ENCODE results near the gene INTS7. TPM values are rescaled to one million over a fixed set of nuclear protein-coding genes. Genes with fewer than 3 reads are reported as not detected.

INTS7 gene
- total and polyA plus RNA-seq, 9 of the 15 experiments (the other 6 are each of a cell fraction or from before 2014, with no cell fraction given), result 27.3 to 68.4 (median 40.4) TPM

DNA sequence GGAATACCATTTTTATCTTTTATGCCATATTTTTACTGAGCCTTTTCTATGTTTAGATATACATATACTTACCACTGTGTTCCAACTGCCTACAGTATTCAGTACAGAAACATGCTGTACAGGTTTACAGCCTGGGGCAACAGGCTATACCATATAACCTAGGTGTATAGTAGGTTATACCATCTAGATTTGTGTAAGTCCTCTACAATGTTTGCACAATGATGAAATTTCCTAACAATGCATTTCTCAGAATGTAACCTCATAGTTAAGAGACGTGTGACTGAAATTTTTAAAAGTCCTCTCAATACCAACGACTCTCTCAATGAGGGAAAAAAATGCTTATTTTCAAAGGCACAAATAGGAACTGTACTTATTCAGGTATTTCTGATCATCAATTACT lies 21.7 kb downstream of the INTS7 start (continued):
- TF ChIP-seq PRDM10 (IDR thresholded peaks at IDR 0.05; ENCODE audit: partially characterized antibody), result peak; percentile 74
- TF ChIP-seq ZBTB26 (CRISPR knock-in tag; IDR thresholded peaks at IDR 0.05), result no peak
- no peak for TF ChIP-seq CREB3L1 (IDR thresholded peaks at IDR 0.05; ENCODE audit: borderline replicate concordance, low read depth)
- TF ChIP-seq RNF219 (CRISPR knock-in tag; IDR thresholded peaks at IDR 0.05), result no peak
- TF ChIP-seq RHOXF2B (CRISPR knock-in tag; conservative IDR thresholded peaks at IDR 0.05), result no peak
- TF ChIP-seq, protein P1, sequence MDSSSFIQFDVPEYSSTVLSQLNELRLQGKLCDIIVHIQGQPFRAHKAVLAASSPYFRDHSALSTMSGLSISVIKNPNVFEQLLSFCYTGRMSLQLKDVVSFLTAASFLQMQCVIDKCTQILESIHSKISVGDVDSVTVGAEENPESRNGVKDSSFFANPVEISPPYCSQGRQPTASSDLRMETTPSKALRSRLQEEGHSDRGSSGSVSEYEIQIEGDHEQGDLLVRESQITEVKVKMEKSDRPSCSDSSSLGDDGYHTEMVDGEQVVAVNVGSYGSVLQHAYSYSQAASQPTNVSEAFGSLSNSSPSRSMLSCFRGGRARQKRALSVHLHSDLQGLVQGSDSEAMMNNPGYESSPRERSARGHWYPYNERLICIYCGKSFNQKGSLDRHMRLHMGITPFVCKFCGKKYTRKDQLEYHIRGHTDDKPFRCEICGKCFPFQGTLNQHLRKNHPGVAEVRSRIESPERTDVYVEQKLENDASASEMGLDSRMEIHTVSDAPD (CRISPR knock-in tag; IDR thresholded peaks at IDR 0.05), result no peak
- no peak for TF ChIP-seq KLF13 (tag; IDR thresholded peaks at IDR 0.05; ENCODE audit: borderline replicate concordance, low read depth)
- no peak for TF ChIP-seq STAG1 (CRISPR knock-in tag; IDR thresholded peaks at IDR 0.05; ENCODE audit: borderline replicate concordance)
- TF ChIP-seq PPARD (CRISPR knock-in tag; IDR thresholded peaks at IDR 0.05), result no peak
- peak in 1 of 2 experiments; percentile 38; a peak in 1 of 4 replicates for TF ChIP-seq FOXA3 (CRISPR knock-in tag; conservative IDR thresholded peaks at IDR 0.05 in 1 of 2, IDR thresholded peaks at IDR 0.05 in 1 of 2)
- TF ChIP-seq, protein P2, sequence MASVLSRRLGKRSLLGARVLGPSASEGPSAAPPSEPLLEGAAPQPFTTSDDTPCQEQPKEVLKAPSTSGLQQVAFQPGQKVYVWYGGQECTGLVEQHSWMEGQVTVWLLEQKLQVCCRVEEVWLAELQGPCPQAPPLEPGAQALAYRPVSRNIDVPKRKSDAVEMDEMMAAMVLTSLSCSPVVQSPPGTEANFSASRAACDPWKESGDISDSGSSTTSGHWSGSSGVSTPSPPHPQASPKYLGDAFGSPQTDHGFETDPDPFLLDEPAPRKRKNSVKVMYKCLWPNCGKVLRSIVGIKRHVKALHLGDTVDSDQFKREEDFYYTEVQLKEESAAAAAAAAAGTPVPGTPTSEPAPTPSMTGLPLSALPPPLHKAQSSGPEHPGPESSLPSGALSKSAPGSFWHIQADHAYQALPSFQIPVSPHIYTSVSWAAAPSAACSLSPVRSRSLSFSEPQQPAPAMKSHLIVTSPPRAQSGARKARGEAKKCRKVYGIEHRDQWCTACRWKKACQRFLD (CRISPR knock-in tag; IDR thresholded peaks at IDR 0.05), result no peak
- TF ChIP-seq, protein P3, sequence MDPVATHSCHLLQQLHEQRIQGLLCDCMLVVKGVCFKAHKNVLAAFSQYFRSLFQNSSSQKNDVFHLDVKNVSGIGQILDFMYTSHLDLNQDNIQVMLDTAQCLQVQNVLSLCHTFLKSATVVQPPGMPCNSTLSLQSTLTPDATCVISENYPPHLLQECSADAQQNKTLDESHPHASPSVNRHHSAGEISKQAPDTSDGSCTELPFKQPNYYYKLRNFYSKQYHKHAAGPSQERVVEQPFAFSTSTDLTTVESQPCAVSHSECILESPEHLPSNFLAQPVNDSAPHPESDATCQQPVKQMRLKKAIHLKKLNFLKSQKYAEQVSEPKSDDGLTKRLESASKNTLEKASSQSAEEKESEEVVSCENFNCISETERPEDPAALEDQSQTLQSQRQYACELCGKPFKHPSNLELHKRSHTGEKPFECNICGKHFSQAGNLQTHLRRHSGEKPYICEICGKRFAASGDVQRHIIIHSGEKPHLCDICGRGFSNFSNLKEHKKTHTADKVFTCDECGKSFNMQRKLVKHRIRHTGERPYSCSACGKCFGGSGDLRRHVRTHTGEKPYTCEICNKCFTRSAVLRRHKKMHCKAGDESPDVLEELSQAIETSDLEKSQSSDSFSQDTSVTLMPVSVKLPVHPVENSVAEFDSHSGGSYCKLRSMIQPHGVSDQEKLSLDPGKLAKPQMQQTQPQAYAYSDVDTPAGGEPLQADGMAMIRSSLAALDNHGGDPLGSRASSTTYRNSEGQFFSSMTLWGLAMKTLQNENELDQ (CRISPR knock-in tag; IDR thresholded peaks at IDR 0.05; ENCODE audit: borderline replicate concordance), result no peak

Measured in K562 (cell line).